GM20000 (cell line): ENCODE measurements around the gene CORIN.

Experiments used
- DNase-seq: peaks from one replicate; pipeline ENCODE4 v3.0.0; 2012; ENCODE audit warnings: low spot score
- CTCF ChIP-seq: IDR thresholded peaks from 2 replicates; pipeline ENCODE4 v1.5.1; 2012; ENCODE audit warnings: mild to moderate bottlenecking, control low read depth; ENCODE audit errors: extremely low read depth, missing control alignments

CORIN gene

GRCh38 chr4:47749060-47749459, 88.8 kb downstream of the CORIN start:
- TF ChIP-seq CTCF: no peak
- DNase-seq: no peak

- no peak for TF ChIP-seq CTCF
- DNase-seq: no peak
Measured at GRCh38 chr4:47747846-47748494, 89.9 kb downstream of the CORIN start.

GRCh38 chr4:47747211-47747610, 90.7 kb downstream of the CORIN start:
- no peak for TF ChIP-seq CTCF
- no peak for DNase-seq

GRCh38 chr4:47746122-47746521, 91.7 kb downstream of the CORIN start:
- no peak for DNase-seq
- TF ChIP-seq CTCF: no peak

GRCh38 chr4:47744843-47745382, 93.0 kb downstream of the CORIN start:
- no peak for TF ChIP-seq CTCF
- DNase-seq: no peak

GRCh38 chr4:47744253-47744652, 93.6 kb downstream of the CORIN start:
- no peak for DNase-seq
- no peak for TF ChIP-seq CTCF

- no peak for TF ChIP-seq CTCF
- DNase-seq: no peak
Measured at GRCh38 chr4:47741200-47741599, 96.7 kb downstream of the CORIN start.
